Endothelial cell of umbilical vein (primary cell): ENCODE results near the gene MUC20. TPM values are rescaled to one million over a fixed set of nuclear protein-coding genes. Genes with fewer than 3 reads are reported as not detected.

Experiments
- BruUV-seq: library from RNA; stranded (reverse); fragments of 400-500 nt; replicated peaks from 2 replicates; lab custom pipeline; 2021; lab: Mats Ljungman, UMichigan
- CTCF ChIA-PET: fragments of 300-600, 350-600 bp; sonication (Branson Sonifier 250); formaldehyde crosslinking; loops from one replicate; lab custom pipeline; 2021; ENCODE audit warnings: antibody characterized with exemption, inconsistent platforms; lab: Charles Lee
- POLR2A ChIA-PET: fragments of 300-600, 350-600 bp; sonication (Branson Sonifier 250); formaldehyde crosslinking; loops from one replicate; lab custom pipeline; 2021; ENCODE audit warnings: antibody characterized with exemption, inconsistent platforms; lab: Charles Lee
- DNase-seq: peaks from one replicate; pipeline ENCODE4 v3.0.0-alpha.2; 2011; ENCODE audit warnings: low read depth, low spot score
- FAIRE-seq: peaks from 2 replicates; lab custom pipeline; 2011; peaks lifted over from hg19 to GRCh38; lab: Jason Lieb, UNC
- H2AFZ ChIP-seq: 2 replicates; pipeline ENCODE4 v1.6.0; 2012; ENCODE audit warnings: low read depth, low read length, control low read depth, inconsistent platforms
- H3K27ac ChIP-seq: 2 replicates; pipeline ENCODE4 v1.5.1; 2011; ENCODE audit warnings: low read depth, mild to moderate bottlenecking, control low read depth, low read length, moderate library complexity; ENCODE audit not compliant: insufficient read depth
- H3K27me3 ChIP-seq, 2 experiments: 2 replicates each; pipeline versions ENCODE4 v1.6.0 to v1.6.1; 2011; ENCODE audit warnings: low read length in 2 of 2, mixed read lengths in 1 of 2; ENCODE audit not compliant: control insufficient read depth in 2 of 2, insufficient read depth in 2 of 2
- H3K36me3 ChIP-seq, 2 experiments: 2 replicates in 1 of 2; 3 replicates in 1 of 2; pipeline ENCODE4 v1.5.1; 2011; ENCODE audit warnings: low read length in 2 of 2, mild to moderate bottlenecking in 1 of 2, moderate library complexity in 1 of 2; ENCODE audit not compliant: control insufficient read depth in 2 of 2, insufficient read depth in 2 of 2; ENCODE audit errors: extremely low read depth in 1 of 2
- H3K4me1 ChIP-seq: 3 replicates; pipeline ENCODE4 v1.5.1; 2011; ENCODE audit warnings: mild to moderate bottlenecking, low read length; ENCODE audit not compliant: control insufficient read depth, insufficient read depth; ENCODE audit errors: extremely low read depth
- H3K4me2 ChIP-seq: 2 replicates; pipeline ENCODE4 v1.6.1; 2011; ENCODE audit warnings: low read length, control low read depth, mixed read lengths; ENCODE audit not compliant: insufficient read depth
- H3K4me3 ChIP-seq, 3 experiments: fragments of 200-600 bp in 1 of 3; sonication (generic), shearing (Covaris generic) in 1 of 3; replicated peaks in 1 of 3; 2 replicates each; pipeline ENCODE4 v1.5.1; 2011 to 2016; ENCODE audit warnings: control low read depth in 3 of 3, low read length in 3 of 3, mild to moderate bottlenecking in 2 of 3, inconsistent platforms in 1 of 3, low read depth in 1 of 3, moderate library complexity in 1 of 3; ENCODE audit not compliant: insufficient read depth in 1 of 3
- H3K79me2 ChIP-seq: 2 replicates; pipeline ENCODE4 v1.6.0; 2012; ENCODE audit warnings: low read length, inconsistent platforms; ENCODE audit not compliant: control insufficient read depth, insufficient read depth
- H3K9ac ChIP-seq: replicated peaks from 2 replicates; pipeline ENCODE3; 2011; ENCODE audit warnings: low read length, control low read depth; ENCODE audit not compliant: insufficient read depth; ENCODE audit errors: extremely low read depth
- H3K9me1 ChIP-seq: replicated peaks from 3 replicates; pipeline ENCODE4 v1.6.0; 2011; ENCODE audit warnings: mild to moderate bottlenecking, low read length; ENCODE audit not compliant: control insufficient read depth, insufficient read depth; ENCODE audit errors: extremely low read depth
- H3K9me3 ChIP-seq: replicated peaks from 2 replicates; pipeline ENCODE4 v1.5.1; 2012; ENCODE audit warnings: low read length, inconsistent platforms; ENCODE audit not compliant: control insufficient read depth, insufficient read depth
- H4K20me1 ChIP-seq: replicated peaks from 2 replicates; pipeline ENCODE3; 2011; ENCODE audit warnings: mild to moderate bottlenecking, low read length; ENCODE audit not compliant: control insufficient read depth, insufficient read depth; ENCODE audit errors: extremely low read depth
- EZH2 ChIP-seq: IDR thresholded peaks from 2 replicates; pipeline ENCODE4 v1.6.1; 2012; ENCODE audit warnings: borderline replicate concordance, low read depth, mild to moderate bottlenecking, moderate library complexity, low read length, inconsistent platforms; ENCODE audit not compliant: severe bottlenecking
- FOS ChIP-seq: IDR thresholded peaks from 2 replicates; pipeline ENCODE4 v1.6.1; 2011; ENCODE audit warnings: mild to moderate bottlenecking, low read length, moderate library complexity, borderline replicate concordance; ENCODE audit not compliant: insufficient read depth
- GATA2 ChIP-seq: IDR thresholded peaks from 2 replicates; pipeline ENCODE4 v1.7.0; 2011; ENCODE audit warnings: low read depth, mild to moderate bottlenecking, moderate library complexity, mixed read lengths, low read length; ENCODE audit not compliant: insufficient read length, insufficient read depth
- JUN ChIP-seq: IDR thresholded peaks from 2 replicates; pipeline ENCODE4 v1.6.1; 2011; ENCODE audit warnings: borderline replicate concordance, low read depth; ENCODE audit not compliant: insufficient read length, insufficient read depth
- MYC ChIP-seq: IDR thresholded peaks from one replicate; pipeline ENCODE4 v1.6.1; 2011; ENCODE audit warnings: mild to moderate bottlenecking, low read depth, low read length
- POLR2A ChIP-seq: IDR thresholded peaks from 2 replicates; pipeline ENCODE4 v1.6.1; 2012; ENCODE audit warnings: low read depth, mild to moderate bottlenecking, control low read depth, low read length
- POLR2AphosphoS5 ChIP-seq: IDR thresholded peaks from 2 replicates; pipeline ENCODE4 v1.6.1; 2012; ENCODE audit warnings: low read depth, mild to moderate bottlenecking, control low read depth, low read length, moderate library complexity; ENCODE audit not compliant: insufficient read depth
- dilution Hi-C: fragments of 300-500 bp; cut with MboI; formaldehyde crosslinking; loops from one replicate; pipeline ENCODE4 v1.15.0; 2019; ENCODE audit warnings: low sequenced_read_pairs; ENCODE audit not compliant: extremely low pct_ligation_motif_present
- intact Hi-C: fragments of 100-400 bp; cut with micrococcal nuclease; formaldehyde crosslinking; loops from one replicate; pipeline ENCODE4 v1.10.0; 2022
- polyA plus RNA-seq, 4 experiments: library from polyadenylated mRNA; depleted of rRNA in 3 of 4; stranded (reverse) in 3 of 4; unstranded in 1 of 4; fragments of >200 nt; gene quantifications; 2 replicates each; pipeline versions ENCODE4 v1.2.1 to v1.2.3, GENCODE V29; 2011 to 2012; ENCODE audit warnings: missing spikeins in 1 of 4
- total RNA-seq: library from RNA; stranded (reverse); gene quantifications from 2 replicates; pipeline ENCODE4 v1.2.3, GENCODE V29; 2021
- TF ChIP-seq, protein P1 (sequence below), 2 donors: IDR thresholded peaks; 1 replicate in 1 of 2; 2 replicates in 1 of 2; pipeline ENCODE4 v1.5.1; 2011; ENCODE audit warnings: low read length in 2 of 2, mild to moderate bottlenecking in 2 of 2, moderate library complexity in 2 of 2, control low read depth in 1 of 2, inconsistent platforms in 1 of 2, low read depth in 1 of 2; ENCODE audit not compliant: insufficient read depth in 1 of 2; ENCODE audit errors: extremely low read depth in 1 of 2
- TF ChIP-seq, protein P2 (sequence below): IDR thresholded peaks from 2 replicates; pipeline ENCODE4 v1.6.1; 2011; ENCODE audit not compliant: insufficient read depth, insufficient read length

Gene MUC20
- total and polyA plus RNA-seq, 2 donors (not counting 3 experiments of a cell fraction or from before 2014, with no cell fraction given), result 0.62 TPM; not detected in 1

DNA sequence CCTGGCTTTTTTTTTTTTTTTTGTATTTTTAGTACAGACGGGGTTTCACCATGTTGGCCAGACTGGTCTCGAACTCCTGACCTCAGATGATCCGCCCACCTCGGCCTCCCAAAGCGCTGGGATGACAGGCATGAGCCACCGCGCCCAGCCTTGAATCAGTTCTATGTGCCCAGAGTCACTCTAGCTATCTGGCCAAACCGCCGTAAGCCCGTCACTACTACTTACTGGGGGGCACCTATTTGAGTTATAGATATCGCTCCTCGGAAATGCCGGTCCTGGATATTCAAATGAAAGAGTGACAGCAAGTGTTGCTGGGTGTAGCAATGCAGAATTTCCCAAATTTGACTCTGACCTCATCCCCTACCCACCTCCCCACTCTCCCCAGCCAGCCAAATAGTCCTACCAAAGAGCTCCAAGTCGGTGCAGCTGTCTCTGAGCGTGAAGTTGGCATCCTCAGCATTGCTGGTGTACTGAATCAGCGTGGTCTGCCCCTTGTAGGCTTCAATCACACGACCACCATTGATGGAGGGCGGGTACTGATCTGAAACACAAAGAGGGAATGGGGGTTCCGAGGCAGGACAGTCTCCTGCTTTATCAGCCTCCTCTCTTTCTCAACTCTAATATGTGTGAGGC, 38.1 kb downstream of the MUC20 start:
- H3K27ac ChIP-seq, result no peak overlapping the region
- CTCF ChIA-PET, result no interaction called here
- intact Hi-C loops (no loop called here), dilution Hi-C loops (no loop called here)
- peaks cover 19 to 22% of the 10 kb centered on the region in 2 experiments for H3K27me3 ChIP-seq
- no peak overlapping the region for H3K9ac ChIP-seq
- H3K9me1 ChIP-seq, result no peaks in the 10 kb centered on the region
- FAIRE-seq (no peak), DNase-seq (no peak)
- no peak overlapping the region for H3K4me3 ChIP-seq
- no peaks in the 10 kb centered on the region for H4K20me1 ChIP-seq
- H3K4me1 ChIP-seq, result peaks cover 6% of the 10 kb centered on the region
- BruUV-seq, result no TSS peak
- no peaks in the 10 kb centered on the region for H3K79me2 ChIP-seq
- no peak overlapping the region for H2AFZ ChIP-seq
- no peaks in the 10 kb centered on the region for H3K9me3 ChIP-seq
- no peaks in the 10 kb centered on the region for H3K36me3 ChIP-seq
- TF ChIP-seq JUN, result no peak
- TF ChIP-seq EZH2, result no peak
- TF ChIP-seq POLR2A, result no peak
- no peak for TF ChIP-seq GATA2
- TF ChIP-seq, protein P1, sequence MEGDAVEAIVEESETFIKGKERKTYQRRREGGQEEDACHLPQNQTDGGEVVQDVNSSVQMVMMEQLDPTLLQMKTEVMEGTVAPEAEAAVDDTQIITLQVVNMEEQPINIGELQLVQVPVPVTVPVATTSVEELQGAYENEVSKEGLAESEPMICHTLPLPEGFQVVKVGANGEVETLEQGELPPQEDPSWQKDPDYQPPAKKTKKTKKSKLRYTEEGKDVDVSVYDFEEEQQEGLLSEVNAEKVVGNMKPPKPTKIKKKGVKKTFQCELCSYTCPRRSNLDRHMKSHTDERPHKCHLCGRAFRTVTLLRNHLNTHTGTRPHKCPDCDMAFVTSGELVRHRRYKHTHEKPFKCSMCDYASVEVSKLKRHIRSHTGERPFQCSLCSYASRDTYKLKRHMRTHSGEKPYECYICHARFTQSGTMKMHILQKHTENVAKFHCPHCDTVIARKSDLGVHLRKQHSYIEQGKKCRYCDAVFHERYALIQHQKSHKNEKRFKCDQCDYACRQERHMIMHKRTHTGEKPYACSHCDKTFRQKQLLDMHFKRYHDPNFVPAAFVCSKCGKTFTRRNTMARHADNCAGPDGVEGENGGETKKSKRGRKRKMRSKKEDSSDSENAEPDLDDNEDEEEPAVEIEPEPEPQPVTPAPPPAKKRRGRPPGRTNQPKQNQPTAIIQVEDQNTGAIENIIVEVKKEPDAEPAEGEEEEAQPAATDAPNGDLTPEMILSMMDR (IDR thresholded peaks at IDR 0.05; ENCODE audit: extremely low read depth in 1 of 2, insufficient read depth in 1 of 2, low read depth in 1 of 2, low read length in 2 of 2), result no peak
- TF ChIP-seq, protein P2, sequence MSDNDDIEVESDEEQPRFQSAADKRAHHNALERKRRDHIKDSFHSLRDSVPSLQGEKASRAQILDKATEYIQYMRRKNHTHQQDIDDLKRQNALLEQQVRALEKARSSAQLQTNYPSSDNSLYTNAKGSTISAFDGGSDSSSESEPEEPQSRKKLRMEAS, result no peak
- no peak for TF ChIP-seq POLR2AphosphoS5
- no peak for TF ChIP-seq FOS
- TF ChIP-seq MYC, result no peak
- POLR2A ChIA-PET, result no interaction called here
- no peak overlapping the region for H3K4me2 ChIP-seq
